ENCODE results near the gene EIF3B.
A peak's percentile ranks its signal among the peaks of the same experiment; 100 is the strongest.
"Not testable (repeated sequence)": the region's sequence is repeated elsewhere in the genome, so short reads cannot be mapped to it uniquely, and the experiment has no call there.

EIF3B gene

DNA sequence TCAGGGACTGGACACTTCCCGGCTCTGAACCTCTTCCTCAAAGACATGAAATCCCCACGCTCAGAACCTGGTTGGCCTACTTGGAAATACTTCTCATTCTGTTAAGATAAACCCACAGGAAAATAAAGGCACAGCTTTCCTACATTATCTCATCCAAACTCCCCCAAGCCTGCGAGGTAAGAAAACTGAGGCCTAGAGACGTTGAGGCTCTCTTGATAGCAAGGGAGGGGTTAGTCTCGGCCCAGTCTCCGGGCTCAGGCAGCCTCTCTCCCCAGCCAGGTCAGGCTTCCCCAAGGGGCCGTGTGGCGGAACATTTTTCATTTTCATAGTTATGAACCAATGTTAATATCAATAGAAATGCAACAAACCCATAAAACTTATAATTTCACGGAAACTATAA lies 4.6 kb upstream of the EIF3B start:
- no peak for DNase-seq

DNA sequence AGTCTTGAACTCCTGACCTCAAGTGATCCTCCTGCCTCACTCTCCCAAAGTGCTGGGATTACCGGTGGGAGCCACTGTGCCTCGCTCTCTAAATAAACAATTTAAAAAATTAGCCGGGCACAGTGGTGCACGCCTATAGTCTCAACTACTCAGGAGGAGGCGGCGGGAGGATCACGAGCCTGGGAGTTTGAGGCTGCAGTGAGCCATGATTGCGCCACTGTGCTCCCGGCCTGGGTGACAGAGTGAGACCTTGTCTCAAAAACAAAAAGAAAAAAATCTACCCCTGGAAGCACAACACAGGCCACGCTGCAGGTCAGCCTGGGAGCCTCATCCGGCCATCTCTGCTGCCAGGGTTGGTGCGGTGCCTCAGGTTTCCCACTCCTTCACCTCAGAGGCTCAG lies 3.8 kb upstream of the EIF3B start:
- no peak for DNase-seq

DNA sequence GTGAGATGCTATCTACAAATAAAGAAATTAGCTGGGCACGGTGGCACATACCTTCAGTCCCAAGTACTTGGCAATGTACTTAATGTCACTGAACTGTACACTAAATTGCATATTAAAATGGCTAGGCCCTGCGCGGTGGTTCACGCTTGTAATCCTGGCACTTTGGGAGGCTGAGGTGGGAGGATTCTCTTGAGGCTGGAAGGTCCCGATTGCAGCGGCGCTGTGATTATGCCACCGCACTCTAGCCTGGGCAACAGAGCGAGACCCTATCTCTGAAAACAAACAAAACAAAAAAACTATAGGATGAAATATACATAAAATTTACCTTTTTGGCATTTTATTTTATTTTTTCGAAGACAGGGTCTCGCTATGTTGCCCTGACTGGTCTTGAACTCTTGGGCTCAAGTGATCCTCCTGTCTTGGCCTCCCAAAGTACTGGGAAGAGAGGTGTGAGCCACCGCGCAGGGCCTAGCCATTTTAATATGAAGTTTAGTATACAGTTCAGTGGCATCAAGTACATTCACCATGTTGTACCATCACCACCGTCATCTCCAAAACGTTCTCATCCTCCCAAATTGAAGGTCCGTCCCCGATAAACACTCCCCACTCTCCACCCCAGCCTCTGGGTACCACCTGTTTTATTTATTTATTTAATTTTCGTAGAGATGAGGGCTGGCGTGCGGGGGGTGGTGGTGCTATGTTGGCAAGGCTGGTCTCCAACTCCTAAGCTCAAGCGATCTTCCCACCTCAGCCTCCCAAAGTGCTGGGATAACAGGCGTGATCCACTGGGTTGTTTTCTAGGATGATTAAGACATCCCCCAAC lies 1.3 kb upstream of the EIF3B start:
- no peak for DNase-seq

DNA sequence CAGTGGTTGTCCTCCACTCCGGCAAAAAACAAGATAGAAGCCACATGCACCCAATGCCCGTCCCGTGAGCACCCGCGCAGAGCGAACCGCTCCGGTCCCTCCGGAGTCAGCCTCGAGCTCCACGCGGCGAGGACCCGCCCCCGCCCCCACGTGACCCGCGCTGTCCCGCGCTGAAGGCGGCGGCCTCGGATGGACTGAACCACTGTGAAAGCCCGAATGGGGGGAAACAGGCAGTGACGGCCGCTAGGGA lies 766 bp upstream of the EIF3B start:
- peak; percentile 17 to 50 for DNase-seq

DNA sequence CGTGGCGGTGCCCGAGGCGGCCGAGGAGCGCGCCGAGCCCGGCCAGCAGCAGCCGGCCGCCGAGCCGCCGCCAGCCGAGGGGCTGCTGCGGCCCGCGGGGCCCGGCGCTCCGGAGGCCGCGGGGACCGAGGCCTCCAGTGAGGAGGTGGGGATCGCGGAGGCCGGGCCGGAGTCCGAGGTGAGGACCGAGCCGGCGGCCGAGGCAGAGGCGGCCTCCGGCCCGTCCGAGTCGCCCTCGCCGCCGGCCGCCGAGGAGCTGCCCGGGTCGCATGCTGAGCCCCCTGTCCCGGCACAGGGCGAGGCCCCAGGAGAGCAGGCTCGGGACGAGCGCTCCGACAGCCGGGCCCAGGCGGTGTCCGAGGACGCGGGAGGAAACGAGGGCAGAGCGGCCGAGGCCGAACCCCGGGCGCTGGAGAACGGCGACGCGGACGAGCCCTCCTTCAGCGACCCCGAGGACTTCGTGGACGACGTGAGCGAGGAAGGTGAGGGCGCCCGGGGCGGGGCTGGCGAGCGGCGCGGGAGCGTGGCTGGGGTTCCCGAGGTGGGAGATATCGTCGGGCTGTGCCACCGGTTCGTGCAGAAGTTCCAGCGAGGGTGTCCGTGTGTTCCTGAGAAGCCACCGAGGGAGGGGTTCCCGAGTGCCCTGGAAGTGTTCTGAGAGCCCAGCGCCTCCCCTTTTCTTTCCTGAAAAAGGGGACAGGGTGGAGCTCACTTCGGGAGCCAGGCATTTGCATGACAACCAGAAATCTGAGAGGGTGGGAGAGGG lies 495 bp downstream of the EIF3B start:
- DNase-seq = no peak

DNA sequence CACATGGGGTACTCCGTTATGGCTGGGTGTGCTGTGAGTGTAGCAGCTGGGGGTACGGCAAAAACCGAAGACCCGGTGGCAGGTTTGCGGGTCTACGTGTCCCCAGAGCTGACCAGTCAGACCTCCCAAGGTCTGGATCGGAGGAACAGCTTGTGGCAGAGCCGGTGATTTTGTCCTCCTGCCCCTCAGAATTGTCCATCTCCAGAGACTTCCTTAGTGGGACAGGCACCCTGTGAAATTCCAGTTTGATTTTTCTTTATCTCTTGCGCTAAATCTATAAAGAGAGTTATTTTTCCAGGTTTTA lies 1.0 kb downstream of the EIF3B start:
- no peak for DNase-seq

DNA sequence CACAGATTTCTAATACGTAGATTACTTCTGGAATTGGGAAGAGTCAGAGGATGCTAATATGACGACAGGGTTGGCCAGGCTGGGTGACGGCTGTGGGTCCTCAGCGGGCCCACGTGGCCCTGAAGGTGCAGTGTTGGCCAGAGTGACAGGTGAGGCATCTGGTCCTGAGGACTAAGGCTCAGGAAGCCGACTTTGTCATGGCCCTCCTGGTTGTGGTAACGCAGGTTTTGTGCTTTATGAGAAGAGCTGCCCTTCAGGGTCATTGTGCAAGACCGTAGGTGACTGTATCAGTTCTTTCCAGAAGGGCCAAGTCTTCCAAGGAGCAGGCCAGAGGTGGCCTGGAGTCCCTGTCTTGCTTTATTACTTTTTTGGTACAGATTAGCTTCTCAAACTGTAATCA lies 2.5 kb downstream of the EIF3B start:
- DNase-seq = no peak

DNA sequence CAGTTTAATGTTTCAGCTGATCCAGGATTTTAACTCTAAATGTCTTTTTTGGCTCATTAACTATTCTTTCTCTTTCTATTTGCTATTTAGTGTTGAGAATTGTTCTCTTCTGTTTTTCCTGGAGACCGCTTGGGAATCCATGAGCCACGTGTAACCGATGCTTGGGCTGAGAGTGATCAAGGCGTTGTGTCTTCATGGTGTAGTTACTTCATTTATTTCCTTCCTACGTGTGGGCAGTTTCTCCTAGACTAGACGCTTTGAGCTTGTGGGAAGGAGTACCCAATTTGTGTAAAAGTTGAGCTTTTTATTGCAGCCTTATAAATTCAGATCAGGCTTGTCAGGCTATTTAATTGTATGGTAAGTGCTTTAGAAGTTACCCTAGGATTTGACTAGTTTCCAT lies 2.9 kb downstream of the EIF3B start:
- no peak for DNase-seq

DNA sequence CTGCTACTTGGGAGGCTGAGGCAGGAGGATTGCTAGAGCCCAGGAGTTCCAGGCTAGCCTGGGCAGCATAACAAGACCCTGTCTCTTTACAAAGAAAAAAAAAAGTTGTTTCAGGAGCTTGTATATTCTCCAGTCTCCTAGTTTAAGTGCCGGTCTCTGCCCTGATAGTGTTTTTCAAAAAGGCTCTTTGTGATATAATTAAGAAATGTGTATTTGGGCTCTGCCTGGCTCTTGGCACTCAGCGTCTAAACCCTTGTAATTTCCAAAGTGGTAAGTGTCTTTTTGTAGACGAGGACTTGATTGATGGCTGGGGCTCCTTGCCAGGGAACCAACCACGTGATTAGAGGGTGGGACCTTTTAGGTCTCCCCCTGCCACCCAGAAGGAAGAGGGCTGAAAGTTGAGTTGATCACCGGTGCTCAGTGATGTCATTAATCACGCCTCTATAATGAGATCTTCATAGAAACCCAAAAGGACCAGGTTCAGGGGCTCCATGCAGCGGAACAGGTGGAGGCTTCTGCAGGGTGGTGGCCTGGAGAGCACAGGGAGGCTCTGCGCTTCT lies 4.4 kb downstream of the EIF3B start:
- DNase-seq = no peak

DNA sequence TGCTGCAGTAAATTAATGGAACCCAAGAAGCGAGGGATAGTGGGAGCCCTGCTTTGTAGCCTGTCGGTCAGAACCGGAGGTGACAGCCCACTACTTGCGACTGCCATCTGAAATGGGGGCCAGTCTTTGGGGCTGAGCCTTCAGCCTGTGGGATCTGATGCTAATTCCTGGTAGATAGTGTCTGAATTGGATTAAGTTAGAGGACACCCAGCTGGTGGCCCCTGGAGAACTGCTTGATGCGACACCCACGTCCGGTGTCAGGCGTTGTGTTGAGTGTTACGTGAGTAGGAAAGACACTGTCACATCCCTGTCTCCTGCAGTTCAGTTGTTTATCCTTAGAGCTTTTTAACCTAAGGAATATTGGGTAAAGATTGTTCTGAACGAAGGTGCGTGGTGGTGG lies 5.0 kb downstream of the EIF3B start:
- no peak for DNase-seq

DNA sequence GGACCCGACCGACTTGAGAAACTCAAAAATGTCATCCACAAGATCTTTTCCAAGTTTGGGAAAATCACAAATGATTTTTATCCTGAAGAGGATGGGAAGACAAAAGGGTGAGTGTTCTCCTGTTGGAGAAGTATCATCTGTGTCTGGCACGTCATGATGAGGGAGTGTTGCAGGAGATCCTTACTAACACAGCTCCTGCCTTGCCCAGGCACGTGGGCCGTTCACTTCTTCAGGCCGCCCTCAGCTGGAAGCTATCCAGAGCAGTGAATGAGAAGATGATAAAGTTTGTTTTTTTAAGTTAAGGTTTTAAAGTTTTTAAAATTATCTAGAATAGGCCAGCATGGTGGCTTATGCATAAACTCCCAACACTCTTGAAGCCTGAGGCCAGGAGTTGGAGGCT lies 6.2 kb downstream of the EIF3B start:
- no peak for DNase-seq

DNA sequence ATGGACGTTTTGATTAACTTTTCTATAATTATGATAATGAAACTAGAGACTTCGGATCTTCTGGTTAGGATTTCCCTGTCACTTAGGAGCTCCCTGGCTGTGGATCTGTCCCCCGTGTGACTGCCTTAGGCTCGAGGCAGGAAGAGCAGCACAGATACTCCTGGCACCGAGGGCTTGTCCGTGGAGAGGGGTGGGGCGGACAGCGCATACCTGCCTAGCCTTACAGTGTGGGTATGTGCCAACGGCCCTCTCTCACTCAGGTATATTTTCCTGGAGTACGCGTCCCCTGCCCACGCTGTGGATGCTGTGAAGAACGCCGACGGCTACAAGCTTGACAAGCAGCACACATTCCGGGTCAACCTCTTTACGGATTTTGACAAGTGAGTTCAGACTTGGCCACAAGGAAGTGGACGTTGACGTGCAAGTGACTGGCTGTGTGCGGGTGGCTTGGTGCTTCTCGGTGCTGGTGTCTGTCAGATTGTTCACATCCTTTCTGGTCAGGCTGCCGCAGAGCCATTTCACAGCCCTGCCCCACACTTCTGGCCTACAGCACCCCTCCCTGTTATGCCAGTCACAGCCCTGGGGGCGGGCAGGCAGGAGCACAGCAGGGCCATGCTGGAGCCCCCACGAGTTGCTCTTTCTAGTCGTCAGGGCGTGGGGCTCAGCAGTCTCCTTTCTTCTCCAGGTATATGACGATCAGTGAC lies 7.9 kb downstream of the EIF3B start:
- DNase-seq = no peak

DNA sequence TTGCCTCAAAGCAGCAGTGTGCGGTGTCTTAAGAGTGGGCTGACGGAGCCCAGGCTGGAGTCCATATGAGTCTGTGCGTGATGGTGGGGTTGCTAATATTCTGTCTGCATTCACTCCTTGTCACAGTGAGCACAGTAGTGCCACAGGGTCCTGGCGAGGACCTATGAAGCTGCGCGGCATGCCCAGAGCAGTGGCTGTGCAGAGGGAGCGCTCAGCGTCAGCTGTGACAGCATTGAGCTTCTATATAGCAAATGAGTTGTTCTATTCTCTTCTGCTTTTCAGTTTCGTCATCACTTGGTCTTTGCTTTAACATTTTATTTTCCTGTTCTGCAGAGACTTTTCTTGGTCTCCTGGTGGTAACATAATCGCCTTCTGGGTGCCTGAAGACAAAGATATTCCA lies 14.5 kb downstream of the EIF3B start:
- no peak for DNase-seq

DNA sequence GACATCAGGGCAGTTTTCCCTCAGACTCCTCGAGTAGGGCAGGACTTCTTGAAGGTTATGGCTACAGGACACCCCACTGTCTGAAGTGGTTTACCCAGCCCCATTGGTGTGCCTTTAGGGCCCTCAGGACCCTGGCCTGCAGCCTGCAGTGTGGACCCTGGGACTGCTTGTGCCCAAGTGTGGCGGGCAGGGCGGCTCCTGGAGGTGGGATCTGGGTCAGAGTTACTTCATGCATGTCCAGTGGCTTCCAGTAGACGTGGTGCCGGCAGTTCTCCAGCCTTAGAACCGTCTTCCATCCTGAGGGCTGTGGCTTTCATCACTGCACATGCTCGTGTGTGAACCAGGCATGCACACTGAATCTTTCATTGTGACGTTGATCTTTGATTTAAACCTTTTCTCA lies 16.7 kb downstream of the EIF3B start:
- no peak for DNase-seq

DNA sequence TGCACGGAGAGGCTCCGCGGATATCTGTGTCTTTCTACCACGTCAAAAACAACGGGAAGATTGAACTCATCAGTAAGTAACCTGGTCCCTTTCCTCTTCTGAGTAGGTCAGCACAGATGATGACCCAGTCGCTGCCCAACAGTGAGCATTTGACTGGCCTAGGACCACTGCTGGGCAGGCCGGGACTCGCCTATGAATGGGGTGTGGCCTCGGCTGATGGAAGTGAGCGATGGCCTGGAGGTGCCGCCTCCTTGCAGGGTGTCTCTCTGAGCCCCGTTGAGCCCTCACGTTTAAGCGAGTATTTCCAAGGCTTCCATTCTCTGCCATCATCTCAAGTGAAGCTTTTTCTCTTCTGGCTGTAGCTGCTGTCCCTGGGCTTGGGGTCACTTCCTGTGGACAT lies 18.1 kb downstream of the EIF3B start:
- DNase-seq = no peak

DNA sequence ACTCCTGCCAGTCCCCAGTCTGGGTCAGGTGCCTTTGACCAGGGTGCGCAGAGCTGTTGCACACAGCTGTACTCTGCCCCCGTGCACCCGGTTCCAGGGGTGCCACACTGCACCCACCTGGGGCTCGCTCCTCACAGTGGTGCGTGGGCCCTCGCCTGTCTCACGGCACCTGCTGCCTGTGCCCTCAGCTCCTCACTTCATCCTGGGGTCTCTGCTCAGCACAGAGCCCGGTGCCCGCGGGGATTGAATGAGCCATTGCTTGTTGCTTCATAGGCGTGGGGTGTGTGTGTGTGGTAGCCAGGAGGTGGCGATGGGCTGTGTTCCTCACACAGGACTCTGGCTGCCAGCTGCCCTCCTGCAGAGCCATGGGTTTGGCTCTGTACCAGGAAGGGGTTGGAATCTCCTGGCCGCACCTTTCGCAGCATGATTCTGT lies 18.5 kb downstream of the EIF3B start:
- DNase-seq = no peak

DNA sequence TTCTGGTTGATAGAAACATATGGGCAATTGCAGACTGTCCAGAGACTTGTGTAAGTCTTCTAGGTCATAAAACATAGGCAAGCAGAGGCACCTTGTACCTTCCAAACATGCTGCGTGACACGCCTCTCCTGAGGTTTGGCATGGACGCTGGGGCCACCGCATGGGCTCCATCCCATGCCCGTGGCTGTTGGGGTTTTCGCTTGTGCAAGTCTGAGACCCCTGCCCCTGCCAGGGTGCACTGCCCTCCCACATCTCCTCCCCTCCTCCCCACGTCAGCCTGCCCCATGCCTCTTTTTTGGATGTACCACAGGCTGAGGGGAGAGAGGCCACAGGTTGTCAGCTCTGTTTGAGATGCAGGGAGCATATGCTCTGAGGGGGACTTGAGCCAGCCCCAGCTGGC lies 19.0 kb downstream of the EIF3B start:
- no peak for DNase-seq

DNA sequence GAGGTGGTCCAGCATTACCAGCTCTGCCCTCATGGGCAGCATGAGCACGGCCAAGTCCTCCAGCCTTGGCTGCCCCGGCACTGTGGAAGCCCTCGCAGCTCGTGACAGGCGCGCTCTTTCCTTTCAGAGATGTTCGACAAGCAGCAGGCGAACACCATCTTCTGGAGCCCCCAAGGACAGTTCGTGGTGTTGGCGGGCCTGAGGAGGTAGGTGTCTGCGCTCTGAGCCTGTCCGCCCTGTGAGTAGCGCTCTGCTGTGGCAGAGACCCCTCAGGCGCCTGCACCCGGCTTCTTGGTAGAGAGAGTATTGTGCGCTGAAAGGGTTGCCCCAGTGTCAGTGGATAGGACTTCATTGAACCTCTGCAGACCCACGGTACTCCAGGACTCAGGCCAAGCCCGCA lies 19.8 kb downstream of the EIF3B start:
- no peak for DNase-seq

DNA sequence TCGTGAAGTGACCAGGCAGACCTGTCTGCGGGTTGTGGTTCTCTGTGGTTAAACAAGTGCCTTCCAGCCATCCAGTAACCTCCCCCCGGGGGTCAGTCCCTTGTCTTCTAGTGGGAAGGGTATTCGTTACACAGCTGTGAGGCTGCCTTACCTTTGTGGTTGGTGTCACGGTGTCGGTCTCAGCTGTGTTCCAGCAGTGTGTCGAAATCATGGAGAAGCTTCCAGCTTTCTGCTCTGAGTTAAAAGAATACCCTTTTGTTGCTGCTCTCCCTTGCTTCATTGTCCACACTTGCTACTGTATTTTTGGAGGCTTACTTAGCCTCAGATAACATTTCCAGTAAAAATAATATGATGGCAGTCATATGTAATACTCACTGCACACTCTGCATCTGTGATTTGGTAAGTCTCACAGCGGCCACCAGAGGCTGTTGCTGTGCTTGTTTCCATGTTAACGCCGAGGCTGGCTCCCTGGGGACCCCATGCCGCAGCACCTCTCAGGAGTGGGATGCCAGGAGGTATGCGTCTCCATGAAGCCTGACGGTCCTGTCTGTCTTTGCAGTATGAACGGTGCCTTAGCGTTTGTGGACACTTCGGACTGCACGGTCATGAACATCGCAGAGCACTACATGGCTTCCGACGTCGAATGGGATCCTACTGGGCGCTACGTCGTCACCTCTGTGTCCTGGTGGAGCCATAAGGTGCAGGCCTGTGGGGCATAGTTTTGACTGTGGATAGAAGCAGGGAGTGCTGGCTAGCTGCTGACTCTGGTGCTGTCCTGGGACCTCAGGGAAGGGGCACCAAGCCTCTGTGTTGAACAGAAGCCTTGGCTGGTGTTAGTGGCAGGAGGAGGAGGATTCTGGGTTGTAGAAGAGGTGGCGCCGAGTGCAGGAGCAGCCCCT lies 20.5 kb downstream of the EIF3B start:
- no peak for DNase-seq

DNA sequence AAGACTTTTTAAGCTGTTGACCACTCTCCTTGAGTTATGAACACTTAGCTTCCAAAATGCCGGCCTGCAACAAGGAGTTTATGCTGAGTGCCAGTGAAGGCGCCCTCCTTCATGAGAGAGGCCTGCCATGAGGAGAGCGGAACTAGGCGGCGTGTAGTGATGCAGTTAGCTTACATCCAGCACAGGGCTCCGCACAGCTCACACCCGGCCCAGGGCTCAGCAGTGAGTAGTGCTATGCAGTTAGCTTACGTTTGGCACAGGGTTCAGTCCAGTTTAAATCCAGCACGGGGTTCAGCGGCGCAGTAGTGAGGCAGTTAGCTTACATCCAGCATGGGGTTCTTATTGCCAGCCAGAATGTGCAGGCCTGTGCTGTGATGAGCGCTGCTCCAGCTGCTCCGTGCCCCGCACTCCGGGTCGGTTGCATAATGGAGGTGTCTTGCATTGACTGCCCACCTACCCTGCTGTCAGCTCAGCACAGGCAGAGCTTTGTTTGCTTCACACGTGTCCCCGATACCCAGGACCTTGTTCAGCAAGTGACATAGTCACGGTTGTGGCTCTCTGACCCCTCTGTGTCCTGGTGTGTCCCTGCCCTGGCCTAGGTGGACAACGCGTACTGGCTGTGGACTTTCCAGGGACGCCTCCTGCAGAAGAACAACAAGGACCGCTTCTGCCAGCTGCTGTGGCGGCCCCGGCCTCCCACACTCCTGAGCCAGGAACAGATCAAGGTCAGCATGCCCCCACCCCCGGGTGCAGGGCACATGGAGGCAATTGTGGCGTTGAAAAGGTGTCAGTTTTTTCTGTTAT lies 21.9 kb downstream of the EIF3B start:
- DNase-seq = no peak

DNA sequence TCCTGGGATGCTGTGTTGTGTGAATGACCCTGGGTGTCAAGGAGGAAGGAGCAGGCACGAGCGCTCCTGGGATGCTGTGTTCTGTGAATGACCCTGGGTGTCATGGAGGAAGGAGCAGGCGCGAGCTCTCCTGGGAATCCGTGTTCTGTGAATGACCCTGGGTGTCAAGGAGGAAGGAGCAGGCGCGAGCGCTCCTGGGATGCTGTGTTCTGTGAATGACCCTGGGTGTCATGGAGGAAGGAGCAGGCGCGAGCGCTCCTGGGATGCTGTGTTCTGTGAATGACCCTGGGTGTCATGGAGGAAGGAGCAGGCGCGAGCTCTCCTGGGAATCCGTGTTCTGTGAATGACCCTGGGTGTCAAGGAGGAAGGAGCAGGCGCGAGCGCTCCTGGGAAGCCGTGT lies 22.9 kb downstream of the EIF3B start:
- not testable (repeated sequence) for DNase-seq

DNA sequence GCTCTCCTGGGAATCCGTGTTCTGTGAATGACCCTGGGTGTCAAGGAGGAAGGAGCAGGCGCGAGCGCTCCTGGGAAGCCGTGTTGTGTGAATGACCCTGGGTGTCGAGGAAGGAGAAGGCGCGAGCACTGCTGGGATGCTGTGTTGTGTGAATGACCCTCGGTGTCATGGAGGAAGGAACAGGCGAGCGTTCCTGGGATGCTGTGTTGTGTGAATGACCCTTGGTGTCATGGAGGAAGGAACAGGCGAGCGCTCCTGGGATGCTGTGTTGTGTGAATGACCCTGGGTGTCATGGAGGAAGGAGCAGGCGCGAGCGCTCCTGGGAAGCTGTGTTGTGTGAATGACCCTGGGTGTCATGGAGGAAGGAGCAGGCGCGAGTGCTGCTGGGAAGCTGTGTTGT lies 23.5 kb downstream of the EIF3B start:
- DNase-seq = not testable (repeated sequence)

All from cerebellar nuclear complex (tissue), 1 donor.